Peyer's patch (tissue), 4 donors: ENCODE data around the gene PTEN.

ENCODE experiments used
- CTCF ChIP-seq, 6 experiments: fragments of 450-650 bp in 4 of 6; fragments of 200-600 bp in 2 of 6; sonication (generic) in 1 of 6; IDR thresholded peaks; one replicate each; pipeline ENCODE4 v1.5.1; 2017 to 2019; ENCODE audit warnings: antibody characterized with exemption in 6 of 6, mild to moderate bottlenecking in 3 of 6, moderate library complexity in 1 of 6
- POLR2A ChIP-seq, 2 donors: fragments of 450-650 bp; IDR thresholded peaks; one replicate each; pipeline ENCODE4 v1.5.1; 2017; ENCODE audit warnings: antibody characterized with exemption in 2 of 2, mild to moderate bottlenecking in 2 of 2, moderate library complexity in 2 of 2

DNA sequence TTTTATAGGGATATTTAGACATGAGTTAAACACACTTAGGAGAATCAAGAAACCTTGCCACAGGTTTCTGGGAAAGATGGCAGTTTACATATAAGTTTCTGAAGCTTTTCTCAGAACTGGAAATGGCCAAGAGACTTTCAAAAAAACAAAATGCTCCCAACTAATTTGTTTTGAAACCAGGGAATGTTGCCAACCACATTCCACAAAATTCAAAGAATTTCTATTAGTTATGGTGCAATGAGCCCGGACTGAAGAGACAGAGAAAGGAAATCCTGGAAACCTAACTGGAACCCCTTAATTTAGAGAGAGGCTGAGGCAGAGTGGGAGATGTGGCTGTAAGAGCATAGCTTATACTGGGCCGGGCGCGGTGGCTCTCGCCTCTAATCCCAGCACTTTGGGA, 128.5 kb downstream of the PTEN start:
- TF ChIP-seq CTCF (IDR thresholded peaks at IDR 0.05), result no peak
- TF ChIP-seq POLR2A (IDR thresholded peaks at IDR 0.05), result no peak
